GM12878 (cell line): ENCODE results near the gene MRGPRE. TPM values are rescaled to one million over a fixed set of nuclear protein-coding genes. Genes with fewer than 3 reads are reported as not detected.

ENCODE experiments used
- ASH2L ChIP-seq: fragments of 300-600, 200-600 bp; sonication (generic); IDR thresholded peaks from 2 replicates; pipeline ENCODE4 v1.6.1; 2017; ENCODE audit warnings: low read depth, mild to moderate bottlenecking, borderline replicate concordance
- CREB1 ChIP-seq: IDR thresholded peaks from 2 replicates; pipeline ENCODE4 v1.6.1; 2012; ENCODE audit warnings: low read depth, mild to moderate bottlenecking, inconsistent platforms
- ETV6 ChIP-seq, 2 experiments: fragments of 450-650 bp in 1 of 2; IDR thresholded peaks in 1 of 2; conservative IDR thresholded peaks in 1 of 2; 2 replicates each; pipeline ENCODE4 v1.6.1; 2014; ENCODE audit warnings: antibody characterized with exemption in 1 of 2, borderline replicate concordance in 1 of 2, low read depth in 1 of 2, mild to moderate bottlenecking in 1 of 2, moderate library complexity in 1 of 2
- HDGF ChIP-seq: fragments of 450-650 bp; IDR thresholded peaks from 2 replicates; pipeline ENCODE4 v1.6.1; 2016; ENCODE audit warnings: antibody characterized with exemption
- KLF5 ChIP-seq: fragments of 450-650 bp; IDR thresholded peaks from 2 replicates; pipeline ENCODE4 v1.6.1; 2014; ENCODE audit warnings: mild to moderate bottlenecking; ENCODE audit not compliant: partially characterized antibody
- MEF2B ChIP-seq: fragments of 450-650 bp; IDR thresholded peaks from 2 replicates; pipeline ENCODE4 v1.6.1; 2018; ENCODE audit warnings: mild to moderate bottlenecking, moderate library complexity; ENCODE audit not compliant: partially characterized antibody, poor library complexity, severe bottlenecking
- POLR2AphosphoS5 ChIP-seq: IDR thresholded peaks from 2 replicates; pipeline ENCODE4 v1.6.1; 2011; ENCODE audit warnings: mild to moderate bottlenecking, low read length, inconsistent platforms
- polyA plus RNA-seq, 11 experiments: library from polyadenylated mRNA; depleted of rRNA in 4 of 11; unstranded in 6 of 11; stranded (reverse) in 5 of 11; fragments of >200 nt; fragmentation: Nextera tagmentation in 4 of 11; fragmentation: Illumina TruSeq in 1 of 11; extraction: Ambion mirVana in 4 of 11; extraction: Trizol in 1 of 11; gene quantifications; 1 replicate in 1 of 11; 2 replicates in 10 of 11; pipeline versions ENCODE4 v1.2.1 to v1.2.3, GENCODE V29; 2011 to 2016; ENCODE audit warnings: inconsistent platforms in 2 of 11, missing spikeins in 2 of 11, low read depth in 1 of 11
- total RNA-seq, 4 experiments: library from RNA; depleted of rRNA in 3 of 4; stranded (reverse); fragments of >200 nt in 3 of 4; fragmentation: Illumina TruSeq in 1 of 4; extraction: Trizol in 1 of 4; gene quantifications; 2 replicates each; pipeline versions ENCODE4 v1.2.1 to v1.2.3, GENCODE V29; 2013 to 2021
- TF ChIP-seq, protein P1 (sequence below): fragments of 450-650 bp; formaldehyde crosslinking; IDR thresholded peaks from 2 replicates; pipeline ENCODE4 v1.4.0; 2022; ENCODE audit warnings: mild to moderate bottlenecking, moderate library complexity
- TF ChIP-seq, protein P2 (sequence below): IDR thresholded peaks from 2 replicates; pipeline ENCODE4 v1.6.1; 2012; ENCODE audit warnings: low read depth, low read length, improper control_type of control experiment
- TF ChIP-seq, protein P3 (sequence below): fragments of 450-650 bp; formaldehyde crosslinking; IDR thresholded peaks from 2 replicates; pipeline ENCODE4 v1.5.0; 2022; ENCODE audit warnings: mild to moderate bottlenecking, missing genetic modification characterization
- TF ChIP-seq, protein P4 (sequence below): fragments of 450-650 bp; IDR thresholded peaks from 2 replicates; pipeline ENCODE4 v1.6.1; 2018; ENCODE audit warnings: mild to moderate bottlenecking, low read depth, moderate library complexity; ENCODE audit not compliant: partially characterized antibody

MRGPRE gene
- total and polyA plus RNA-seq, 10 of the 15 experiments (the other 5 are each of a cell fraction or from before 2014, with no cell fraction given), result 0.34 TPM; not detected in 9

DNA sequence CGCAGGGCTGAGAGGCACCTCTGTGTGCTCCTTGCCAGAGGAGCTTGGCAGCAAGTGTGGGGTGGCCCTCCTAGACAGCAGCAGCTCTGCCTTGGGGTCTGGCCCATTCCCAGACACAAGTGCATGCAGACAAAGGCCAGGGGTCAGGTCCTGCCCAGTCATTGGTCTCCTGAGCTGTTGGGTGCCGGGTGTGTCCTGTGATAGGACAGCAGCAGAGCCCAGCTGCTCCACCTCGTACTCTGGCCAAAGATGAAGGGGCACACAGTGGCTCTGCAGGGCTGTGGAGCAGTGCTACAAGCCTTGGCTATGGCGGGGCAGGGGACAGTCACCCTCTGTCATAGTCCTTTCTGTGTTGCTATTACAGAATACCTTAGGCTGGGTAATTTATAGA is 49.8 kb downstream of the MRGPRE start (continued):
- TF ChIP-seq, protein P1, sequence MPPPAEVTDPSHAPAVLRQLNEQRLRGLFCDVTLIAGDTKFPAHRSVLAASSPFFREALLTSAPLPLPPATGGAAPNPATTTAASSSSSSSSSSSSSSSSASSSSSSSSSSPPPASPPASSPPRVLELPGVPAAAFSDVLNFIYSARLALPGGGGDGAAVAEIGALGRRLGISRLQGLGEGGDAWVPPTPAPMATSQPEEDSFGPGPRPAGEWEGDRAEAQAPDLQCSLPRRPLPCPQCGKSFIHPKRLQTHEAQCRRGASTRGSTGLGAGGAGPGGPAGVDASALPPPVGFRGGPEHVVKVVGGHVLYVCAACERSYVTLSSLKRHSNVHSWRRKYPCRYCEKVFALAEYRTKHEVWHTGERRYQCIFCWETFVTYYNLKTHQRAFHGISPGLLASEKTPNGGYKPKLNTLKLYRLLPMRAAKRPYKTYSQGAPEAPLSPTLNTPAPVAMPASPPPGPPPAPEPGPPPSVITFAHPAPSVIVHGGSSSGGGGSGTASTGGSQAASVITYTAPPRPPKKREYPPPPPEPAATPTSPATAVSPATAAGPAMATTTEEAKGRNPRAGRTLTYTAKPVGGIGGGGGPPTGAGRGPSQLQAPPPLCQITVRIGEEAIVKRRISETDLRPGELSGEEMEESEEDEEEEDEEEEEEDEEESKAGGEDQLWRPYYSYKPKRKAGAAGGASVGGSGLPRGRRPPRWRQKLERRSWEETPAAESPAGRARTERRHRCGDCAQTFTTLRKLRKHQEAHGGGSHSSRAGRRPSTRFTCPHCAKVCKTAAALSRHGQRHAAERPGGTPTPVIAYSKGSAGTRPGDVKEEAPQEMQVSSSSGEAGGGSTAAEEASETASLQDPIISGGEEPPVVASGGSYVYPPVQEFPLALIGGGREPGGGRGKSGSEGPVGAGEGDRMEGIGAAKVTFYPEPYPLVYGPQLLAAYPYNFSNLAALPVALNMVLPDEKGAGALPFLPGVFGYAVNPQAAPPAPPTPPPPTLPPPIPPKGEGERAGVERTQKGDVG (CRISPR knock-in tag), result no peak
- no peak for TF ChIP-seq POLR2AphosphoS5
- no peak for TF ChIP-seq KLF5
- no peak for TF ChIP-seq MEF2B
- TF ChIP-seq ETV6 (conservative IDR thresholded peaks at IDR 0.05 in 1 of 2, IDR thresholded peaks at IDR 0.05 in 1 of 2; ENCODE audit: borderline replicate concordance in 1 of 2, low read depth in 1 of 2), result no peak
- TF ChIP-seq, protein P2, sequence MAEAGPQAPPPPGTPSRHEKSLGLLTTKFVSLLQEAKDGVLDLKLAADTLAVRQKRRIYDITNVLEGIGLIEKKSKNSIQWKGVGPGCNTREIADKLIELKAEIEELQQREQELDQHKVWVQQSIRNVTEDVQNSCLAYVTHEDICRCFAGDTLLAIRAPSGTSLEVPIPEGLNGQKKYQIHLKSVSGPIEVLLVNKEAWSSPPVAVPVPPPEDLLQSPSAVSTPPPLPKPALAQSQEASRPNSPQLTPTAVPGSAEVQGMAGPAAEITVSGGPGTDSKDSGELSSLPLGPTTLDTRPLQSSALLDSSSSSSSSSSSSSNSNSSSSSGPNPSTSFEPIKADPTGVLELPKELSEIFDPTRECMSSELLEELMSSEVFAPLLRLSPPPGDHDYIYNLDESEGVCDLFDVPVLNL, result no peak
- TF ChIP-seq CREB1, result no peak
- TF ChIP-seq HDGF, result no peak
- TF ChIP-seq, protein P3, sequence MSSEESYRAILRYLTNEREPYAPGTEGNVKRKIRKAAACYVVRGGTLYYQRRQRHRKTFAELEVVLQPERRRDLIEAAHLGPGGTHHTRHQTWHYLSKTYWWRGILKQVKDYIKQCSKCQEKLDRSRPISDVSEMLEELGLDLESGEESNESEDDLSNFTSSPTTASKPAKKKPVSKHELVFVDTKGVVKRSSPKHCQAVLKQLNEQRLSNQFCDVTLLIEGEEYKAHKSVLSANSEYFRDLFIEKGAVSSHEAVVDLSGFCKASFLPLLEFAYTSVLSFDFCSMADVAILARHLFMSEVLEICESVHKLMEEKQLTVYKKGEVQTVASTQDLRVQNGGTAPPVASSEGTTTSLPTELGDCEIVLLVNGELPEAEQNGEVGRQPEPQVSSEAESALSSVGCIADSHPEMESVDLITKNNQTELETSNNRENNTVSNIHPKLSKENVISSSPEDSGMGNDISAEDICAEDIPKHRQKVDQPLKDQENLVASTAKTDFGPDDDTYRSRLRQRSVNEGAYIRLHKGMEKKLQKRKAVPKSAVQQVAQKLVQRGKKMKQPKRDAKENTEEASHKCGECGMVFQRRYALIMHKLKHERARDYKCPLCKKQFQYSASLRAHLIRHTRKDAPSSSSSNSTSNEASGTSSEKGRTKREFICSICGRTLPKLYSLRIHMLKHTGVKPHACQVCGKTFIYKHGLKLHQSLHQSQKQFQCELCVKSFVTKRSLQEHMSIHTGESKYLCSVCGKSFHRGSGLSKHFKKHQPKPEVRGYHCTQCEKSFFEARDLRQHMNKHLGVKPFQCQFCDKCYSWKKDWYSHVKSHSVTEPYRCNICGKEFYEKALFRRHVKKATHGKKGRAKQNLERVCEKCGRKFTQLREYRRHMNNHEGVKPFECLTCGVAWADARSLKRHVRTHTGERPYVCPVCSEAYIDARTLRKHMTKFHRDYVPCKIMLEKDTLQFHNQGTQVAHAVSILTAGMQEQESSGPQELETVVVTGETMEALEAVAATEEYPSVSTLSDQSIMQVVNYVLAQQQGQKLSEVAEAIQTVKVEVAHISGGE (CRISPR knock-in tag), result no peak
- TF ChIP-seq, protein P4, sequence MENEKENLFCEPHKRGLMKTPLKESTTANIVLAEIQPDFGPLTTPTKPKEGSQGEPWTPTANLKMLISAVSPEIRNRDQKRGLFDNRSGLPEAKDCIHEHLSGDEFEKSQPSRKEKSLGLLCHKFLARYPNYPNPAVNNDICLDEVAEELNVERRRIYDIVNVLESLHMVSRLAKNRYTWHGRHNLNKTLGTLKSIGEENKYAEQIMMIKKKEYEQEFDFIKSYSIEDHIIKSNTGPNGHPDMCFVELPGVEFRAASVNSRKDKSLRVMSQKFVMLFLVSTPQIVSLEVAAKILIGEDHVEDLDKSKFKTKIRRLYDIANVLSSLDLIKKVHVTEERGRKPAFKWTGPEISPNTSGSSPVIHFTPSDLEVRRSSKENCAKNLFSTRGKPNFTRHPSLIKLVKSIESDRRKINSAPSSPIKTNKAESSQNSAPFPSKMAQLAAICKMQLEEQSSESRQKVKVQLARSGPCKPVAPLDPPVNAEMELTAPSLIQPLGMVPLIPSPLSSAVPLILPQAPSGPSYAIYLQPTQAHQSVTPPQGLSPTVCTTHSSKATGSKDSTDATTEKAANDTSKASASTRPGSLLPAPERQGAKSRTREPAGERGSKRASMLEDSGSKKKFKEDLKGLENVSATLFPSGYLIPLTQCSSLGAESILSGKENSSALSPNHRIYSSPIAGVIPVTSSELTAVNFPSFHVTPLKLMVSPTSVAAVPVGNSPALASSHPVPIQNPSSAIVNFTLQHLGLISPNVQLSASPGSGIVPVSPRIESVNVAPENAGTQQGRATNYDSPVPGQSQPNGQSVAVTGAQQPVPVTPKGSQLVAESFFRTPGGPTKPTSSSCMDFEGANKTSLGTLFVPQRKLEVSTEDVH, result no peak
- no peak for TF ChIP-seq ASH2L
- TF ChIP-seq, all 136 proteins: peak for 0
